Measurements from ENCODE around the gene TTC39B. TPM values are rescaled to one million over a fixed set of nuclear protein-coding genes. Genes with fewer than 3 reads are reported as not detected.

TTC39B gene
- total and polyA plus RNA-seq, 2 of the 8 experiments (the other 6 are each of a cell fraction or from before 2014, with no cell fraction given) = 1.6 to 10.9 TPM

DNA sequence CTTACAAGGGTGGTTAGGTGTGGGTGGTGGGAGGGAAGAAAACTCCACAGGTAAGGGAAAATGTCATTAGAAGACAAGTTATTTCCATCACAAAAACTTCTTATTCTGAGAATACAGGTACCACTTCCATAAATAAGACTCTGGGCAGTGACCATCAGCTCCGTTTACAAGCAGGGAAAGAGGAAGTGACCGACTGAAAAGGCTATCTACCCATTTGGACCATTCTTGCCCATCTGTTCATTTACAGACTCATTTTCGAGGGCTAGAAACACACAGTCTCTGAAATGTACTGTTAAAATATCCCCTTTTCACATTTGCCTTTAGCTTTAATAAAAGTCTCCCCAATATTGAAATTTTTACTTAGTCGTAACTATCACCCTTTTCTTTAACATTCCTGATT, 79.5 kb downstream of the TTC39B start:
- no peak overlapping the region for H4K91ac ChIP-seq (replicated peaks; ENCODE audit: insufficient read length, low read length)
- WGBS, 2 experiments (ENCODE audit: extremely low coverage in 1 of 2, insufficient coverage in 1 of 2, insufficient read length in 1 of 2, insufficient replicate concordance in 2 of 2, low coverage in 1 of 2, low lambda C conversion rate in 2 of 2, missing lambda C conversion rate in 1 of 2) = 95% methylated on average over 4 of the region's 4 CpGs; no CpG with 5 or more reads in 1 of the 2 experiments
- no peak overlapping the region for H3K4me3 ChIP-seq (ENCODE audit: extremely low read depth in 1 of 4, insufficient read depth in 2 of 4, low read depth in 3 of 4, low read length in 4 of 4)
- H4K20me1 ChIP-seq (replicated peaks in 1 of 2; ENCODE audit: control insufficient read depth in 1 of 2, insufficient read depth in 2 of 2, low read length in 2 of 2) = no peaks in the 10 kb centered on the region
- no peak overlapping the region for H3K18ac ChIP-seq (ENCODE audit: extremely low read depth, low read length)
- H3K79me2 ChIP-seq (ENCODE audit: control insufficient read depth in 1 of 2, insufficient read depth in 2 of 2, low read length in 2 of 2) = no peaks in the 10 kb centered on the region
- no peak overlapping the region for H2BK120ac ChIP-seq (replicated peaks; ENCODE audit: low read depth, low read length)
- no peak overlapping the region for H2BK5ac ChIP-seq (ENCODE audit: low read depth, low read length)
- no peak overlapping the region for H3K27ac ChIP-seq (ENCODE audit: low read depth, low read length)
- no peak overlapping the region for H2BK15ac ChIP-seq (ENCODE audit: low read length)
- no peak overlapping the region for H2AFZ ChIP-seq (ENCODE audit: low read length)
- no peak overlapping the region for H4K8ac ChIP-seq (ENCODE audit: extremely low read depth, insufficient read depth, low read length)
- peaks cover 0 to 2% (median 0%) of the 10 kb centered on the region in 4 experiments; a peak in 1 of 7 replicates for H3K4me1 ChIP-seq (replicated peaks in 1 of 4; ENCODE audit: control insufficient read depth in 3 of 4, insufficient read depth in 4 of 4, low read length in 3 of 4)
- no peak overlapping the region for H2AK5ac ChIP-seq (ENCODE audit: low read depth, low read length)
- ChIA-PET CTCF (ENCODE audit: partially characterized antibody) (interaction anchor here (1.4 kb wide), 1 partner anchor 15 kb away, joined by 5 read pairs; no protein-coding TSS in a partner anchor), POLR2A (ENCODE audit: partially characterized antibody) (no interaction called here)
- H3K79me1 ChIP-seq (ENCODE audit: low read depth, low read length) = no peaks in the 10 kb centered on the region
- no peak overlapping the region for H3K9ac ChIP-seq (replicated peaks in 1 of 4; ENCODE audit: extremely low read depth in 1 of 4, low read depth in 3 of 4, low read length in 3 of 4)
- no peaks in the 10 kb centered on the region for H3K36me3 ChIP-seq (ENCODE audit: control insufficient read depth in 2 of 4, insufficient read depth in 4 of 4, low read length in 3 of 4)
- no peak overlapping the region for H3K56ac ChIP-seq (replicated peaks; ENCODE audit: insufficient read length, low read depth, low read length)
- H3K4me2 ChIP-seq (ENCODE audit: insufficient read depth in 1 of 2, low read depth in 2 of 2, low read length in 2 of 2) = no peak overlapping the region
- H3K9me3 ChIP-seq (ENCODE audit: insufficient read depth in 2 of 2, low read depth in 1 of 2, low read length in 1 of 2) = no peaks in the 10 kb centered on the region; a peak in 1 of 4 replicates
- FAIRE-seq (no peak), DNase-seq (ENCODE audit: low read depth in 1 of 2, low spot score in 2 of 2) (no peak)
- no peaks in the 10 kb centered on the region for H3K27me3 ChIP-seq (replicated peaks in 1 of 4; ENCODE audit: control insufficient read depth in 3 of 4, extremely low read depth in 1 of 4, insufficient read depth in 3 of 4, low read length in 3 of 4)
- H3K4ac ChIP-seq (replicated peaks; ENCODE audit: insufficient read length, low read depth, low read length) = no peak overlapping the region
- no peak overlapping the region for H3K14ac ChIP-seq (ENCODE audit: insufficient read length)
- no peak overlapping the region for H4K5ac ChIP-seq (ENCODE audit: insufficient read length, low read depth, low read length)
- no peak overlapping the region for H3K23ac ChIP-seq (ENCODE audit: insufficient read length)
- H2BK12ac ChIP-seq (ENCODE audit: low read depth, low read length) = no peak overlapping the region
- no peaks in the 10 kb centered on the region for H3K23me2 ChIP-seq (ENCODE audit: low read depth, low read length)
- H2BK20ac ChIP-seq (ENCODE audit: low read length) = no peak overlapping the region
- TF ChIP-seq RAD21 (IDR thresholded peaks at IDR 0.05 in 1 of 2, conservative IDR thresholded peaks at IDR 0.05 in 1 of 2; ENCODE audit: low read depth in 2 of 2, low read length in 2 of 2) (no peak), JUN (IDR thresholded peaks at IDR 0.05; ENCODE audit: low read depth, low read length) (no peak), BCL11A (IDR thresholded peaks at IDR 0.05; ENCODE audit: low read depth in 2 of 2, low read length in 2 of 2) (no peak), RFX5 (IDR thresholded peaks at IDR 0.05; ENCODE audit: borderline replicate concordance, low read depth, low read length) (no peak), BACH1 (IDR thresholded peaks at IDR 0.05; ENCODE audit: low read length) (no peak), CHD1 (IDR thresholded peaks at IDR 0.05; ENCODE audit: low read depth, low read length) (no peak), NANOG (IDR thresholded peaks at IDR 0.05; ENCODE audit: insufficient read depth, low read depth, low read length, poor library complexity, severe bottlenecking) (no peak), SAP30 (IDR thresholded peaks at IDR 0.05; ENCODE audit: insufficient read depth, insufficient replicate concordance, low read length) (no peak)

Data from H1 (cell line).